CD14-positive monocyte (primary cell): Measurements from ENCODE around the gene COX6A1. TPM values are rescaled to one million over a fixed set of nuclear protein-coding genes. Genes with fewer than 3 reads are reported as not detected.

ENCODE experiments used
- DNase-seq, 3 donors: peaks; one replicate each; pipeline ENCODE4 v3.0.0-alpha.2; 2011 to 2022
- H2AFZ ChIP-seq: 2 replicates; pipeline ENCODE4 v1.6.0; 2012; ENCODE audit warnings: mild to moderate bottlenecking, low read depth, low read length, inconsistent platforms; ENCODE audit not compliant: insufficient read depth, poor library complexity, severe bottlenecking
- H3K27ac ChIP-seq, 2 donors: 1 replicate in 1 of 2; 2 replicates in 1 of 2; pipeline ENCODE4 v1.5.1; 2012 to 2013; ENCODE audit warnings: low read length in 2 of 2, control low read depth in 1 of 2, inconsistent platforms in 1 of 2, low read depth in 1 of 2, mild to moderate bottlenecking in 1 of 2
- H3K27me3 ChIP-seq, 2 donors: one replicate each; pipeline versions ENCODE4 v1.6.0 to v1.6.1; 2011 to 2013; ENCODE audit warnings: low read length in 2 of 2; ENCODE audit not compliant: control insufficient read depth in 2 of 2, insufficient read depth in 2 of 2
- H3K36me3 ChIP-seq, 2 donors: replicated peaks in 1 of 2; 1 replicate in 1 of 2; 2 replicates in 1 of 2; pipeline versions ENCODE4 v1.5.1 to v1.6.1; 2012 to 2013; ENCODE audit warnings: low read length in 2 of 2, control low read depth in 1 of 2, inconsistent platforms in 1 of 2, mild to moderate bottlenecking in 1 of 2; ENCODE audit not compliant: insufficient read depth in 2 of 2, control insufficient read depth in 1 of 2
- H3K4me1 ChIP-seq, 2 donors: 1 replicate in 1 of 2; 2 replicates in 1 of 2; pipeline versions ENCODE4 v1.5.1 to v1.6.1; 2012 to 2013; ENCODE audit warnings: low read length in 2 of 2, control low read depth in 1 of 2, inconsistent platforms in 1 of 2, mild to moderate bottlenecking in 1 of 2, moderate library complexity in 1 of 2; ENCODE audit not compliant: insufficient read depth in 2 of 2, control insufficient read depth in 1 of 2
- H3K4me2 ChIP-seq: replicated peaks from 2 replicates; pipeline ENCODE3; 2012; ENCODE audit warnings: low read length, moderate library complexity, mild to moderate bottlenecking; ENCODE audit not compliant: poor library complexity, severe bottlenecking; ENCODE audit errors: extremely low read depth
- H3K4me3 ChIP-seq, 3 experiments: fragments of 200-600 bp in 1 of 3; sonication (generic) in 1 of 3; replicated peaks in 1 of 3; 1 replicate in 2 of 3; 2 replicates in 1 of 3; pipeline ENCODE4 v1.5.1; 2011 to 2013; ENCODE audit warnings: low read length in 3 of 3, mild to moderate bottlenecking in 3 of 3, control low read depth in 2 of 3, low read depth in 2 of 3, inconsistent platforms in 1 of 3, moderate library complexity in 1 of 3
- H3K79me2 ChIP-seq: 2 replicates; pipeline ENCODE4 v1.6.0; 2012; ENCODE audit warnings: mild to moderate bottlenecking, control low read depth, inconsistent platforms, low read length, moderate library complexity; ENCODE audit not compliant: insufficient read depth
- H3K9ac ChIP-seq: 2 replicates; pipeline ENCODE4 v1.6.0; 2017; ENCODE audit warnings: low read length, mild to moderate bottlenecking; ENCODE audit not compliant: insufficient read depth, poor library complexity, severe bottlenecking
- H3K9me3 ChIP-seq, 2 donors: replicated peaks in 1 of 2; 1 replicate in 1 of 2; 2 replicates in 1 of 2; pipeline versions ENCODE4 v1.5.1 to v1.6.1; 2012 to 2013; ENCODE audit warnings: low read length in 2 of 2, control low read depth in 1 of 2; ENCODE audit not compliant: control insufficient read depth in 1 of 2, insufficient read depth in 1 of 2
- H4K20me1 ChIP-seq: 2 replicates; pipeline ENCODE4 v1.6.0; 2012; ENCODE audit warnings: mild to moderate bottlenecking, low read length, control low read depth, moderate library complexity; ENCODE audit not compliant: insufficient read depth
- H3K27ac Mint-ChIP-seq, 7 donors: one replicate each; pipeline ENCODE4 v1.8.0; 2020; ENCODE audit warnings: mild to moderate bottlenecking in 7 of 7, mixed read lengths in 7 of 7, moderate library complexity in 6 of 7, inconsistent platforms in 2 of 7
- H3K27me3 Mint-ChIP-seq, 3 donors: one replicate each; pipeline ENCODE4 v1.8.0; 2021 to 2022; ENCODE audit warnings: low read depth in 3 of 3, mild to moderate bottlenecking in 3 of 3, mixed read lengths in 3 of 3, moderate library complexity in 3 of 3, inconsistent platforms in 1 of 3
- H3K36me3 Mint-ChIP-seq, 2 donors: one replicate each; pipeline ENCODE4 v1.8.0; 2020; ENCODE audit warnings: mixed read lengths in 2 of 2, inconsistent platforms in 1 of 2, mild to moderate bottlenecking in 1 of 2
- H3K4me1 Mint-ChIP-seq: one replicate; pipeline ENCODE4 v1.8.0; 2020; ENCODE audit warnings: mild to moderate bottlenecking, mixed read lengths
- H3K4me3 Mint-ChIP-seq, 2 donors: one replicate each; pipeline ENCODE4 v1.8.0; 2020; ENCODE audit warnings: mild to moderate bottlenecking in 2 of 2, mixed read lengths in 2 of 2, moderate library complexity in 1 of 2
- H3K9me3 Mint-ChIP-seq, 7 donors: one replicate each; pipeline ENCODE4 v1.8.0; 2020 to 2022; ENCODE audit warnings: mixed read lengths in 7 of 7, mild to moderate bottlenecking in 6 of 7, moderate library complexity in 6 of 7, inconsistent platforms in 2 of 7
- WGBS: methylation state at CpG from one replicate; pipeline ENCODE4 v1.1.5; 2013; ENCODE audit warnings: missing lambda C conversion rate; ENCODE audit not compliant: insufficient coverage; 5-methylcytosine and 5-hydroxymethylcytosine counted together
- intact Hi-C, 2 donors: fragments of 100-400 bp; cut with micrococcal nuclease; formaldehyde crosslinking; loops; one replicate each; pipeline versions ENCODE4 v1.15.0 to v1.15.1; 2023
- polyA plus RNA-seq, 3 donors: library from polyadenylated mRNA; depleted of rRNA in 1 of 3; unstranded in 2 of 3; stranded (reverse) in 1 of 3; fragments of 300-500 nt in 2 of 3; fragments of >200 nt in 1 of 3; fragmentation: Illumina TruSeq in 2 of 3; gene quantifications; 1 replicate in 2 of 3; 2 replicates in 1 of 3; pipeline ENCODE4 v1.2.3, GENCODE V29; 2012 to 2021
- TF ChIP-seq, protein P1 (sequence below): fragments of 200-600 bp; IDR thresholded peaks from one replicate; pipeline ENCODE4 v1.8.0; 2022; ENCODE audit warnings: antibody characterized with exemption, mild to moderate bottlenecking

Gene COX6A1
- polyA plus RNA-seq, 3 donors, result 345 to 924 (median 901) TPM

DNA sequence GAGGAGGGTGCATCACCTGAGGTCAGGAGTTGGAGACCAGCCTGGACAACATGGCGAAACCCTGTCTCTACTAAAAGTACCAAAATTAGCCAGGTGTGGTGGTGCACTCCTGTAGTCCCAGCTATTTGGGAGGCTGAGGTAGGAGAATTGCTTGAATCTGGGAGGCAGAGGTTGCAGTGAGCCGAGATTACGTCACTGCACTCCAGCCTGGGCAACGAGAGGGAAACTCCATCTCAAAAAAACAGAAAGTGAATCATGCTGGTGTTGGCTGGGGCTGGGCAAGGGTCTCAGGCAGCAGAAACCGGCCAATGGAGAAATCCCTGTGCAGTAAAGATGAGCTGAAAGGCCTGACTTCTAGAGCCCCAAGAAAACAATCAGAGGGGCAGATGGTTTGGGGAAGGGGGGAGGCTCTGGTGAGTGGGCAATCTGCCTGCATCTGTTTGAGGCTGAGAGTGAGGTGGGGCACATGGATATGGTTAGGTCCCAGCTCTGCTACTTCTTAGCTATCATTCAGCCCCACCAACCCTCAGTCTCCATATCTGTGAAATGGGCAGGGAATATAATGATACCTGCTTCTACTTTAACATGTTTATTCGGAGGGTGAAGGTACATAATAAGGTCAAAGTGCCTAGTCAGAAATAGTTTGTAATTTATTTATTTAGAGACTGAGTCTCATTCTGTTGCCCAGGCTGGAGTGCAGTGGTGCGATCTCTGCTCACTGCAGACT is 21.3 kb upstream of the COX6A1 start:
- Mint-ChIP-seq H3K27ac (no peak overlapping the region), H3K4me1 (no peaks in the 10 kb centered on the region), H3K4me3 (no peak overlapping the region), H3K9me3 (no peaks in the 10 kb centered on the region), H3K36me3 (no peaks in the 10 kb centered on the region), H3K27me3 (peaks cover 2 to 14% (median 7%) of the 10 kb centered on the region in 3 donors)
- DNase-seq, result no peak
- H3K79me2 ChIP-seq, result no peaks in the 10 kb centered on the region
- no peaks in the 10 kb centered on the region for H3K36me3 ChIP-seq
- TF ChIP-seq, protein P1, sequence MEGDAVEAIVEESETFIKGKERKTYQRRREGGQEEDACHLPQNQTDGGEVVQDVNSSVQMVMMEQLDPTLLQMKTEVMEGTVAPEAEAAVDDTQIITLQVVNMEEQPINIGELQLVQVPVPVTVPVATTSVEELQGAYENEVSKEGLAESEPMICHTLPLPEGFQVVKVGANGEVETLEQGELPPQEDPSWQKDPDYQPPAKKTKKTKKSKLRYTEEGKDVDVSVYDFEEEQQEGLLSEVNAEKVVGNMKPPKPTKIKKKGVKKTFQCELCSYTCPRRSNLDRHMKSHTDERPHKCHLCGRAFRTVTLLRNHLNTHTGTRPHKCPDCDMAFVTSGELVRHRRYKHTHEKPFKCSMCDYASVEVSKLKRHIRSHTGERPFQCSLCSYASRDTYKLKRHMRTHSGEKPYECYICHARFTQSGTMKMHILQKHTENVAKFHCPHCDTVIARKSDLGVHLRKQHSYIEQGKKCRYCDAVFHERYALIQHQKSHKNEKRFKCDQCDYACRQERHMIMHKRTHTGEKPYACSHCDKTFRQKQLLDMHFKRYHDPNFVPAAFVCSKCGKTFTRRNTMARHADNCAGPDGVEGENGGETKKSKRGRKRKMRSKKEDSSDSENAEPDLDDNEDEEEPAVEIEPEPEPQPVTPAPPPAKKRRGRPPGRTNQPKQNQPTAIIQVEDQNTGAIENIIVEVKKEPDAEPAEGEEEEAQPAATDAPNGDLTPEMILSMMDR, result no peak
- no peaks in the 10 kb centered on the region for H3K27me3 ChIP-seq
- no peak overlapping the region for H3K9ac ChIP-seq
- no peaks in the 10 kb centered on the region for H3K4me1 ChIP-seq
- WGBS, result 80% methylated on average over 2 of the region's 7 CpGs
- no peak overlapping the region for H3K4me3 ChIP-seq
- no peak overlapping the region for H2AFZ ChIP-seq
- H3K9me3 ChIP-seq, result no peaks in the 10 kb centered on the region
- no peaks in the 10 kb centered on the region for H4K20me1 ChIP-seq
- H3K27ac ChIP-seq, result no peak overlapping the region
- H3K4me2 ChIP-seq, result no peak overlapping the region
- intact Hi-C loops, result no loop called here

DNA sequence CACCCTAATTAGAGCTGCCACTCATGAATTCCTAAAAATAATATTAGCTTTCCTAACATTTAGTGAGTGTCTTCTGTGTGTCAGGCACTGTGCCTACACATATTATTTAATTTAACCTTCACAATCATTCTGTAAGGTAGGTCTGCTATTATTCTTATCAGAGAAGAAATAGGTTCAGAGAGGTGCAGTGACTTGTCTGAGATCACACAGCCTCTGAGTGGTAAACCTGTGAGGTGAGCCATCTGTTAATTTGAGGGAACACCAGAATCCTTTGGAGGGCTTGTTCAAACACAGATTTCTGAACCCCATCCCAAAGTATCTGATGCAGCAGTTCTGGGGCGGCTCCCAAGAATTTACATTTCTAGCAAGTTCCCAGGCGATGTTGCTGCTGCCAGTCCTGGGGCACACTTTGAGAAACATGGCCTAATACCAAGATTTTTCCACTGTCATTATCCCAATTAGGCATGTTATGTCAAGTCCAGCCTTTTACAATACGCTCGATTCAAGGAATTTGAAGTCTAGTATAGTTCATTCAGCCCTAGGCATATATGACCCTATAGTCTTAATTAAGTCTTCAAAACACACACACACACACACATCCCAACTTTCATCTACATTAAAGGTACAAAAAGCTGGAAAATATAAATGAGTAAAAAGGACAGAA is 19.9 kb upstream of the COX6A1 start:
- no peaks in the 10 kb centered on the region for H3K9me3 ChIP-seq
- no peaks in the 10 kb centered on the region for H3K4me1 ChIP-seq
- H3K79me2 ChIP-seq, result no peaks in the 10 kb centered on the region
- no peak for DNase-seq
- TF ChIP-seq, protein P1, result no peak
- H4K20me1 ChIP-seq, result no peaks in the 10 kb centered on the region
- H3K27me3 Mint-ChIP-seq, result peaks cover 2 to 16% (median 7%) of the 10 kb centered on the region in 3 donors
- H3K4me3 ChIP-seq, result no peak overlapping the region
- no peak overlapping the region for H3K27ac Mint-ChIP-seq
- no peak overlapping the region for H3K27ac ChIP-seq
- H3K27me3 ChIP-seq, result no peaks in the 10 kb centered on the region
- no peaks in the 10 kb centered on the region for H3K36me3 ChIP-seq
- no peak overlapping the region for H3K9ac ChIP-seq
- WGBS, result no CpG with 5 or more reads among the region's 4 CpGs
- no peak overlapping the region for H3K4me3 Mint-ChIP-seq
- no peak overlapping the region for H2AFZ ChIP-seq
- intact Hi-C loops, result no loop called here
- no peak overlapping the region for H3K4me2 ChIP-seq
- peaks cover 0 to 2% (median 0%) of the 10 kb centered on the region in 7 donors for H3K9me3 Mint-ChIP-seq
- no peaks in the 10 kb centered on the region for H3K36me3 Mint-ChIP-seq
- H3K4me1 Mint-ChIP-seq, result no peaks in the 10 kb centered on the region
